ENCODE measurements around the gene ZC3H7B. TPM values are rescaled to one million over a fixed set of nuclear protein-coding genes. Genes with fewer than 3 reads are reported as not detected.

The ZC3H7B gene
- total and polyA plus RNA-seq, 9 donors = 25.6 to 55.0 (median 42.2) TPM

- WGBS (ENCODE audit: insufficient coverage) = 64% methylated on average over 5 of the region's 5 CpGs
- no peaks in the 10 kb centered on the region for H3K27me3 ChIP-seq (ENCODE audit: control insufficient read depth, insufficient read depth, low read length)
Observed at GRCh38 chr22:41362615-41363014, 61.3 kb downstream of the ZC3H7B start.

DNA sequence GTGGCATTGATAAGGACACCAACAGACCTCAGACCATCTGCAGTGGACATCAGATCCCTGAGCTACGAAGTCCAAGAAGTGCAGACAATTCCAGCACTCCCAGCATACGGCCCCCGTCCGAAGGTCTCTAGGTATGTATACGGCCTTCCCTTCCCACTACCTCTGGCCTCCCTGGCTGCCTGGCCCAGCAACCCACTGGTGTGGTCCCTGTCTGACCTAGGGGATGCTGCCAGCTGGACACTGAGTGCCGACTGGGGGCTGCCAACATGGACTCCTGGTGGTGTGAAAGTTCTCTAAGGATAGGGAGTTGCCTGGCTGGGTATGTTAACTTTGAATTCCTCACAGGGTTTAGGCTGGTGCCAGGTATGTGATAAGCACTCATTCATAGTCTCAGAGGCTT, 62.9 kb downstream of the ZC3H7B start:
- H3K9me3 ChIP-seq (replicated peaks; ENCODE audit: control insufficient read depth, low read depth, low read length) = no peaks in the 10 kb centered on the region
- H3K36me3 ChIP-seq (ENCODE audit: control insufficient read depth, insufficient read depth, low read length) = peaks cover 3% of the 10 kb centered on the region
- no peak for DNase-seq
- no peak overlapping the region for H3K27ac ChIP-seq (ENCODE audit: low read length)
- 33% methylated on average over 1 of the region's 6 CpGs for WGBS (ENCODE audit: insufficient coverage)
- no peak overlapping the region for H3K4me3 ChIP-seq (ENCODE audit: low read length)
- no peaks in the 10 kb centered on the region for H3K27me3 ChIP-seq (ENCODE audit: control insufficient read depth, insufficient read depth, low read length)
- H3K4me1 ChIP-seq (ENCODE audit: control insufficient read depth, insufficient read depth, low read length) = peaks cover 36% of the 10 kb centered on the region

More at GRCh38 chr22:41362615-41363014, 61.3 kb downstream of the ZC3H7B start:
- Histone ChIP-seq H3K4me3 (ENCODE audit: low read length) (no peak overlapping the region), H3K9me3 (replicated peaks; ENCODE audit: control insufficient read depth, low read depth, low read length) (no peaks in the 10 kb centered on the region), H3K4me1 (ENCODE audit: control insufficient read depth, insufficient read depth, low read length) (peaks cover 24% of the 10 kb centered on the region), H3K36me3 (ENCODE audit: control insufficient read depth, insufficient read depth, low read length) (peaks cover 17% of the 10 kb centered on the region), H3K27ac (ENCODE audit: low read length) (no peak overlapping the region)
- no peak for DNase-seq

- DNase-seq = no peak
- H3K27me3 ChIP-seq (ENCODE audit: control insufficient read depth, insufficient read depth, low read length) = no peaks in the 10 kb centered on the region
- WGBS (ENCODE audit: insufficient coverage) = 24% methylated on average over 4 of the region's 8 CpGs
- no peak overlapping the region for H3K27ac ChIP-seq (ENCODE audit: low read length)
- no peak overlapping the region for H3K4me3 ChIP-seq (ENCODE audit: low read length)
- no peaks in the 10 kb centered on the region for H3K36me3 ChIP-seq (ENCODE audit: control insufficient read depth, insufficient read depth, low read length)
- peaks cover 39% of the 10 kb centered on the region for H3K4me1 ChIP-seq (ENCODE audit: control insufficient read depth, insufficient read depth, low read length)
- no peaks in the 10 kb centered on the region for H3K9me3 ChIP-seq (replicated peaks; ENCODE audit: control insufficient read depth, low read depth, low read length)
Observed at GRCh38 chr22:41364955-41365354, 63.6 kb downstream of the ZC3H7B start.

DNA sequence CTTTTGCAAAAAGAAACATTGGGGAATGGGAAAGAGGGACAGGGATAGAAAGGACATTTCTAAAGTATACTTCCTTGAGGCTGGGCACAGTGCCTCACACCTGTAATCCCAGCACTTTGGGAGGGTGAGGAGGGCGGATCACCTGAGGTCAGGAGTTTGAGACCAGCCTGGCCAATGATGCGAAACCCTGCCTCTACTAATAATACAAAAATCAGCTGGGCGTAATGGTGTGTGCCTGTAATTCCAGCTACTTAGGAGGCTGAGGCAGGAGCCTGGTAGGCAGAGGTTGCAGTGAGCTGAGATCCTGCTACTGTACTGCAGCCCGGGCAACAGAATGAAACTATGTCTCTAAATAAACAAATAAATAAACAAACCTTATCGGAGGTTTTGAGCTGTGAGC, 64.1 kb downstream of the ZC3H7B start:
- no peak overlapping the region for H3K27ac ChIP-seq (ENCODE audit: low read length)
- 80% methylated on average over 1 of the region's 5 CpGs for WGBS (ENCODE audit: insufficient coverage)
- no peaks in the 10 kb centered on the region for H3K27me3 ChIP-seq (ENCODE audit: control insufficient read depth, insufficient read depth, low read length)
- H3K4me1 ChIP-seq (ENCODE audit: control insufficient read depth, insufficient read depth, low read length) = peaks cover 36% of the 10 kb centered on the region
- H3K9me3 ChIP-seq (replicated peaks; ENCODE audit: control insufficient read depth, low read depth, low read length) = no peaks in the 10 kb centered on the region
- no peak for DNase-seq
- no peak overlapping the region for H3K4me3 ChIP-seq (ENCODE audit: low read length)
- H3K36me3 ChIP-seq (ENCODE audit: control insufficient read depth, insufficient read depth, low read length) = no peaks in the 10 kb centered on the region

GRCh38 chr22:41366323-41367029, 65.2 kb downstream of the ZC3H7B start:
- Histone ChIP-seq H3K27me3 (ENCODE audit: control insufficient read depth, insufficient read depth, low read length) (no peaks in the 10 kb centered on the region), H3K27ac (ENCODE audit: low read length) (peak overlapping the region; percentile 16), H3K4me3 (ENCODE audit: low read length) (no peak overlapping the region), H3K9me3 (replicated peaks; ENCODE audit: control insufficient read depth, low read depth, low read length) (no peaks in the 10 kb centered on the region), H3K4me1 (ENCODE audit: control insufficient read depth, insufficient read depth, low read length) (peaks cover 41% of the 10 kb centered on the region), H3K36me3 (ENCODE audit: control insufficient read depth, insufficient read depth, low read length) (no peaks in the 10 kb centered on the region)
- WGBS (ENCODE audit: insufficient coverage) = 46% methylated on average over 11 of the region's 17 CpGs
- no peak for DNase-seq

GRCh38 chr22:41367039-41367679, 65.8 kb downstream of the ZC3H7B start:
- WGBS (ENCODE audit: insufficient coverage) = 6% methylated on average over 20 of the region's 21 CpGs
- no peaks in the 10 kb centered on the region for H3K36me3 ChIP-seq (ENCODE audit: control insufficient read depth, insufficient read depth, low read length)
- peak overlapping the region; percentile 28 for H3K4me3 ChIP-seq (ENCODE audit: low read length)
- no peaks in the 10 kb centered on the region for H3K9me3 ChIP-seq (replicated peaks; ENCODE audit: control insufficient read depth, low read depth, low read length)
- H3K4me1 ChIP-seq (ENCODE audit: control insufficient read depth, insufficient read depth, low read length) = peaks cover 46% of the 10 kb centered on the region
- no peaks in the 10 kb centered on the region for H3K27me3 ChIP-seq (ENCODE audit: control insufficient read depth, insufficient read depth, low read length)
- H3K27ac ChIP-seq (ENCODE audit: low read length) = peak overlapping the region; percentile 18
- peak; percentile 97 for DNase-seq

- H3K4me1 ChIP-seq (ENCODE audit: control insufficient read depth, insufficient read depth, low read length) = peaks cover 46% of the 10 kb centered on the region
- H3K27me3 ChIP-seq (ENCODE audit: control insufficient read depth, insufficient read depth, low read length) = no peaks in the 10 kb centered on the region
- H3K9me3 ChIP-seq (replicated peaks; ENCODE audit: control insufficient read depth, low read depth, low read length) = no peaks in the 10 kb centered on the region
- WGBS (ENCODE audit: insufficient coverage) = 39% methylated on average over 10 of the region's 18 CpGs
- no peaks in the 10 kb centered on the region for H3K36me3 ChIP-seq (ENCODE audit: control insufficient read depth, insufficient read depth, low read length)
- H3K27ac ChIP-seq (ENCODE audit: low read length) = peak overlapping the region; percentile 18
- H3K4me3 ChIP-seq (ENCODE audit: low read length) = peak overlapping the region; percentile 28
- DNase-seq = peak; percentile 77
Observed at GRCh38 chr22:41367680-41368542, 66.6 kb downstream of the ZC3H7B start.

- Histone ChIP-seq H3K4me3 (ENCODE audit: low read length) (no peak overlapping the region), H3K4me1 (ENCODE audit: control insufficient read depth, insufficient read depth, low read length) (peaks cover 46% of the 10 kb centered on the region), H3K27me3 (ENCODE audit: control insufficient read depth, insufficient read depth, low read length) (no peaks in the 10 kb centered on the region), H3K36me3 (ENCODE audit: control insufficient read depth, insufficient read depth, low read length) (no peaks in the 10 kb centered on the region), H3K27ac (ENCODE audit: low read length) (peak overlapping the region; percentile 83), H3K9me3 (replicated peaks; ENCODE audit: control insufficient read depth, low read depth, low read length) (no peaks in the 10 kb centered on the region)
- 52% methylated on average over 12 of the region's 19 CpGs for WGBS (ENCODE audit: insufficient coverage)
- DNase-seq = peak; percentile 82
Observed at GRCh38 chr22:41368543-41369423, 67.5 kb downstream of the ZC3H7B start.

GRCh38 chr22:41369424-41369745, 68.1 kb downstream of the ZC3H7B start:
- Histone ChIP-seq H3K4me3 (ENCODE audit: low read length) (no peak overlapping the region), H3K4me1 (ENCODE audit: control insufficient read depth, insufficient read depth, low read length) (peaks cover 46% of the 10 kb centered on the region), H3K36me3 (ENCODE audit: control insufficient read depth, insufficient read depth, low read length) (no peaks in the 10 kb centered on the region), H3K27ac (ENCODE audit: low read length) (peak overlapping the region; percentile 83), H3K27me3 (ENCODE audit: control insufficient read depth, insufficient read depth, low read length) (no peaks in the 10 kb centered on the region), H3K9me3 (replicated peaks; ENCODE audit: control insufficient read depth, low read depth, low read length) (no peaks in the 10 kb centered on the region)
- no CpG with 5 or more reads among the region's 3 CpGs for WGBS (ENCODE audit: insufficient coverage)
- no peak for DNase-seq
